ENCODE measurements around the gene CLEC4C.

GRCh38 chr12:7758766-7759140, 11.6 kb upstream of the CLEC4C start:
- TF ChIP-seq, protein P1, sequence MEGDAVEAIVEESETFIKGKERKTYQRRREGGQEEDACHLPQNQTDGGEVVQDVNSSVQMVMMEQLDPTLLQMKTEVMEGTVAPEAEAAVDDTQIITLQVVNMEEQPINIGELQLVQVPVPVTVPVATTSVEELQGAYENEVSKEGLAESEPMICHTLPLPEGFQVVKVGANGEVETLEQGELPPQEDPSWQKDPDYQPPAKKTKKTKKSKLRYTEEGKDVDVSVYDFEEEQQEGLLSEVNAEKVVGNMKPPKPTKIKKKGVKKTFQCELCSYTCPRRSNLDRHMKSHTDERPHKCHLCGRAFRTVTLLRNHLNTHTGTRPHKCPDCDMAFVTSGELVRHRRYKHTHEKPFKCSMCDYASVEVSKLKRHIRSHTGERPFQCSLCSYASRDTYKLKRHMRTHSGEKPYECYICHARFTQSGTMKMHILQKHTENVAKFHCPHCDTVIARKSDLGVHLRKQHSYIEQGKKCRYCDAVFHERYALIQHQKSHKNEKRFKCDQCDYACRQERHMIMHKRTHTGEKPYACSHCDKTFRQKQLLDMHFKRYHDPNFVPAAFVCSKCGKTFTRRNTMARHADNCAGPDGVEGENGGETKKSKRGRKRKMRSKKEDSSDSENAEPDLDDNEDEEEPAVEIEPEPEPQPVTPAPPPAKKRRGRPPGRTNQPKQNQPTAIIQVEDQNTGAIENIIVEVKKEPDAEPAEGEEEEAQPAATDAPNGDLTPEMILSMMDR (conservative IDR thresholded peaks at IDR 0.05; ENCODE audit: low read depth in 2 of 2), result no peak
- TF ChIP-seq CREB1 (CRISPR knock-in tag; IDR thresholded peaks at IDR 0.05; ENCODE audit: low read depth) (no peak), REST (IDR thresholded peaks at IDR 0.05; ENCODE audit: unreplicated experiment) (no peak), JUNB (IDR thresholded peaks at IDR 0.05; ENCODE audit: unreplicated experiment) (no peak), POLR2AphosphoS5 (IDR thresholded peaks at IDR 0.05; ENCODE audit: low read depth) (no peak), EZH2 (IDR thresholded peaks at IDR 0.05; ENCODE audit: low read depth, unreplicated experiment) (no peak), EZH2phosphoT487 (IDR thresholded peaks at IDR 0.05; ENCODE audit: unreplicated experiment) (no peak), STAT1 (IDR thresholded peaks at IDR 0.05; ENCODE audit: unreplicated experiment) (no peak), NANOG (IDR thresholded peaks at IDR 0.05; ENCODE audit: borderline replicate concordance) (no peak), ZNF462 (CRISPR knock-in tag; IDR thresholded peaks at IDR 0.05) (no peak), ZNF114 (CRISPR knock-in tag; IDR thresholded peaks at IDR 0.05) (no peak)
- TF ChIP-seq, protein P2, sequence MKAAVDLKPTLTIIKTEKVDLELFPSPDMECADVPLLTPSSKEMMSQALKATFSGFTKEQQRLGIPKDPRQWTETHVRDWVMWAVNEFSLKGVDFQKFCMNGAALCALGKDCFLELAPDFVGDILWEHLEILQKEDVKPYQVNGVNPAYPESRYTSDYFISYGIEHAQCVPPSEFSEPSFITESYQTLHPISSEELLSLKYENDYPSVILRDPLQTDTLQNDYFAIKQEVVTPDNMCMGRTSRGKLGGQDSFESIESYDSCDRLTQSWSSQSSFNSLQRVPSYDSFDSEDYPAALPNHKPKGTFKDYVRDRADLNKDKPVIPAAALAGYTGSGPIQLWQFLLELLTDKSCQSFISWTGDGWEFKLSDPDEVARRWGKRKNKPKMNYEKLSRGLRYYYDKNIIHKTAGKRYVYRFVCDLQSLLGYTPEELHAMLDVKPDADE (IDR thresholded peaks at IDR 0.05), result no peak
